Vagina (tissue), 2 donors: Measurements from ENCODE around the gene USE1.

Source experiments
- CTCF ChIP-seq, 3 experiments: fragments of 450-650 bp in 2 of 3; fragments of 200-600 bp in 1 of 3; sonication (generic) in 1 of 3; IDR thresholded peaks; one replicate each; pipeline ENCODE4 v1.5.1; 2017 to 2019; ENCODE audit warnings: antibody characterized with exemption in 3 of 3, mild to moderate bottlenecking in 2 of 3, moderate library complexity in 2 of 3
- POLR2A ChIP-seq, 2 donors: fragments of 450-650 bp; IDR thresholded peaks; one replicate each; pipeline ENCODE4 v1.6.1; 2017; ENCODE audit warnings: antibody characterized with exemption in 2 of 2, mild to moderate bottlenecking in 2 of 2, moderate library complexity in 2 of 2

- TF ChIP-seq POLR2A (IDR thresholded peaks at IDR 0.05) (no peak), CTCF (IDR thresholded peaks at IDR 0.05) (no peak)
Measured at GRCh38 chr19:17266026-17266425, 50.9 kb downstream of the USE1 start.
